Activated CD8-positive, alpha-beta memory T cell treated with anti-CD3 and anti-CD28 coated beads, Interleukin-2, amount 50 U/mL, for 48 hours (primary cell): Measurements from ENCODE around the gene VPS26C.
"Not testable (repeated sequence)": the region's sequence is repeated elsewhere in the genome, so short reads cannot be mapped to it uniquely, and the experiment has no call there.

ENCODE experiments used
- DNase-seq: peaks from one replicate; pipeline ENCODE4 v3.0.0-alpha.2; 2020

VPS26C gene

GRCh38 chr21:37227071-37228002, 39.8 kb downstream of the VPS26C start:
- no peak for DNase-seq

GRCh38 chr21:37226041-37226920, 40.9 kb downstream of the VPS26C start:
- DNase-seq = no peak

GRCh38 chr21:37224861-37225839, 42.0 kb downstream of the VPS26C start:
- peak; percentile 82 for DNase-seq

- no peak for DNase-seq
Measured at GRCh38 chr21:37223804-37224345, 43.3 kb downstream of the VPS26C start.

- not testable (repeated sequence) for DNase-seq
Measured at GRCh38 chr21:37222248-37222647, 44.9 kb downstream of the VPS26C start.

GRCh38 chr21:37220981-37221664, 46.0 kb downstream of the VPS26C start:
- DNase-seq = peak; percentile 97

DNA sequence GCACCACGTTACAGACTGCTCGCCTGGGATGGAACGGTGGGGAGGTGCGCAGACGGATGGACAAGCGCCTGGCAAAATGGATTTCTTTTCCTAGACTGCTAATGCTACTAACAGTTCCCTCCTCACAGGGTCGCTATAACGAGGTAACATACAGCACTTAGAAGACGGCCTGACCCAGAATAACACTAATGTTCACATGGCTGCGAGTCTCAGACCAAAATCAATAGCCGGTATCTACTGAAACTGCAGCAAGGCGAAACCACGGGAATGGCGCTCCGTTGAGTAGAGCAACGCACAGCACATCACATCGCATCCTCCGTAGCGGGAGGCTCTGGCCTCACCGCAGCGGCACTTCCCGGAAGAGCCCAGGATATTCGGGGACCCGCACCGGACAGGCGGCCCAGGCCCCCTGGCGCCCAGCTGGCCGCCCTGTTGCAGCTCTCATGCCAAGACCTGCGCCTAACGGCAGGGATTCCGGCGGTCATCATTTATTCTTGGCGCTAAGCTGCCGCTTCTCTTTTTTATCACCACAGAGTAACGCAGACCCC, 46.6 kb downstream of the VPS26C start:
- DNase-seq = peak; percentile 58

- DNase-seq = peak; percentile 43
Measured at GRCh38 chr21:37219761-37220432, 47.2 kb downstream of the VPS26C start.

DNA sequence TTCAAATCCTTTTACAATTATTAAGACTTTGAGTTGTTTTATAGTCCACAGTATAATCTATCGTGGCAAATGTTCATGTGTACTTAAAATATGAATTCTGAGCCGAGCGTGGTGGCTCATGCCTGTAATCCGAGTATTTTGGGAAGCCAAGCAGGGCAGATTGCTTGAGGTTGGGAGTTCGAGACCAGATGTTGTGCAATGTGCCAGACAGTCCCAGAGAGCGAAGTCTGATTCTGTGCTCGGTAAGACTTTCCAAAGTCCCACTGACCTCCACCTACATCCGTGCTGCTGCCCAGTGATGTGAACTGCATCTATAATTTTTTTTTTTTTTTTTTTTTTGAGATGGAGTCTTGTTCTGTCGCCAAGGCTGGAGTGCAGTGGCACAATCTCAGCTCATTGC, 52.2 kb downstream of the VPS26C start:
- no peak for DNase-seq

DNA sequence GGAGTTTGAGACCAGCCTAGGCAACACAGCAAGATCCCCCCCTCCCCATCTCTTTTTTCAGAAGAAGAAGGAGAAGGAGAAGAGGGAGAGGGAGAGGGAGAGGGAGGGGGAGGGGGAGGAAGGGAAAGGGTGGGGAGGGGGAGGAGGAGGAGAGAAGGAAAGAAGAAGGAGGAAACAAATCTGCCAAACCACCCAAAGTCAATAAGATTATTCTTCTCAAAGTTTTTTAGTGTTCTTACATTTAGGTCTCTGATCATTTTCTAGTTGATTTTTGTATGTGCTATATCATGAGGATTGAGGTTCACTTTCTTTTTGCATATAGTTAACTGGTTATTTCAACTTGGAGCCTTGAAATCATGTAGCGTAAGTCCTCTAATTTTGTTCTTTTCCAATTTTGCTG, 56.3 kb downstream of the VPS26C start:
- DNase-seq = no peak

DNA sequence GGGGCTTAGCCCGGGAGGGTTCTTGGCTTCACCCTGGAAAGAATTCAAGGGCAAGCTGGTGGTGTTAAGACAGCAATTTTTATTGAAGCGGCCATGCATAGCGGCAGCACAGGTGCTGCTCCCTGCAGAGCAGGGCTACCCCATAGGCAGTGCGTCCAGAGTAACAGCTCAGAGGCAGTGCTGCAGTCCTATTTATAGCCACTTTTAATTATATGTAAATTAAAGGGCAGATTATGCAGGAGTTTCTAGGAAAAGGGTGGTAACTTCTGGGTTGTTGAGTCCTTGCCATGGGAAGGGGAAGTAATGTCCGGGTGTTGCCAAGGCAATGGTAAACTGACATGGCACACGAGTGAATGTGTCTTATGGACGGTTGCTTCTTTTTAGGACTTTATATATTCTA, 57.0 kb downstream of the VPS26C start:
- no peak for DNase-seq

DNA sequence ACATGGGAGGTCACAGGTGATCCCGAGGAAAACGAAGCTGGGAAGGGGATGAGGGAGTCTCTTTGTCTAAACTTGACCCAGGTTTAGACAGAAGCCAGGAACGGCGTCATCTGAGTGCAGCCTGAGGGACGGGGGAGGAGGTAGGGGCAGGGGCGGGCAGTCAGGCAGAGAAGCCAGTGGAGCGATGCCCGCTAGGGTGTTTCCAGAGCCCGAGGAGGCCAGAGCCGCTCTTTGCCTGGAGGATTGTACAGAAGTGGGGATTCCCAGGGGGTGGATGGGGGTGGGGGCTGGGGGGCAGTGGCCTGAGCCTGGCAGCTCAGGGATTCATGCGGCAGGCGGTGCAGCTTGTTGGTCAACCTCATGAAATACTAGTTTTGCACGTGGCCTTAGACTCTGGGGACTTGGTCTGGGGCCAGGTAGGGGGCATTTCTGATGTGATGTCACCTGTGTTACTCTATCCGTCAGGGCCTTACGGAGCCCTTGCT, 58.4 kb downstream of the VPS26C start:
- no peak for DNase-seq

DNA sequence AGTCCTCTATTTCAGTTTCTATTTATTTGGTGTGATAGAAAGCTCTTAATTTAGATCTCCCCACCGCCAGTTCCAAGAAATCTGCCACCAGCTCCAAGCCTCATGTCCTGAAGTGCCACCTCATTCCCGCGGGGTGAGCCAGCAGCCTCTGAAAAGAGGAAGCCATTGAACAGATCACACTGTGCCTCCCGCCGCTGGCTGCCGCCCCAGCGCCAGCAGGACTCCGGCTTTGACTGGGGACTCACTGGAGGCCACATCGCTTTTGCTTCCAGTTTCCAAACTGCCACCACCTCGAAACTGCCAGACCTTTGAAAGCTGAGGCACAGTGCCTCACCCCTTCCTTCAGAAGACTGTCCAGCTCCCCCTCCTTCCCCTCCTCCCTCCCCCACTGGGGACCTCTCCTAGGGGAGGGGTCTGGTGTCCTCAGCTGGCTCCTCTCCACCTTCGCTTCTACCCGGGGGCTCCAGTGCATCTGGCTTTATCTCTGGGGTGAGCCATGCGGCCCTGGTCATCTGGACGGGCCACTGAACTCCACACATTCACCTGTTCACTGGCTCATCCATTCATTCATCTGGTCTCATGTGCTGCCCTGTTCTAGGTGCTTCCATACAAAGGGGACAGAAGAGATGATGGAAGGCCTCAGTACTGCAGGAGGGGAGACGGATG, 58.9 kb downstream of the VPS26C start:
- DNase-seq = peak; percentile 70

DNA sequence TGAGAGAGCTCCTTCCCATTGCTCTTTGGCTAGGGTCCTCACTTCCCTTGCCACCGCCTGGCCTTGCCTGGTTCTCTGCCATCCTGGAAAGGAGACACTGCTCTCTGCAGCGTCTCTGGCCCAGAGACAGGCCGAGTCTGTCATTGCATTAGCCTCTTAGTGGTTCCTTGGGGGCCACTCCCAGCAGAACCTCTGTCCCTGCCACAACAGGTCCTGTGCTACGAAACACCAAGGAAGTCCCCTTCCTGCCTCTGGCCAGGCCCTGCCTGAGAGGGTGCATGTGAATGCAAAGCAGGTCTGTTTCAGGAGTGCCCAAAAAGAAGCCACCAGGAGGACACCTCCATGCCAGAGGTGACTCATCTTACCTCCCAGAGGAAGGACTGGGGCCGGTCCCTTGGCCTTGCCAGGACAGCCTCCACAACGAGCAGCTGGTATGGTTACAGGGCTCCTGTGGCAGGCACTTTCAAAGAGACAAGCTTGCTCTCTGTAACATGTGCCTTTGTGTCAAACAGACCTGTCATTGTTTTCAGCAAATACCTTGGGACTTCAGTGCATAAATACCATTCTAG, 59.6 kb downstream of the VPS26C start:
- no peak for DNase-seq

GRCh38 chr21:37206496-37206895, 60.6 kb downstream of the VPS26C start:
- DNase-seq = no peak

- DNase-seq = no peak
Measured at GRCh38 chr21:37204580-37204979, 62.6 kb downstream of the VPS26C start.

- DNase-seq = no peak
Measured at GRCh38 chr21:37202221-37203110, 64.7 kb downstream of the VPS26C start.
